HG03045 (cell line): ENCODE measurements around the gene FAM222B.
"Not testable (repeated sequence)": the region's sequence is repeated elsewhere in the genome, so short reads cannot be mapped to it uniquely, and the experiment has no call there.

Experiments
- ATAC-seq: cut with Tn5 transposase; IDR thresholded peaks from one replicate; pipeline ENCODE4 v1.9.1; 2021; ENCODE audit warnings: mild to moderate bottlenecking, moderate library complexity; ENCODE audit not compliant: unreplicated experiment

FAM222B gene

DNA sequence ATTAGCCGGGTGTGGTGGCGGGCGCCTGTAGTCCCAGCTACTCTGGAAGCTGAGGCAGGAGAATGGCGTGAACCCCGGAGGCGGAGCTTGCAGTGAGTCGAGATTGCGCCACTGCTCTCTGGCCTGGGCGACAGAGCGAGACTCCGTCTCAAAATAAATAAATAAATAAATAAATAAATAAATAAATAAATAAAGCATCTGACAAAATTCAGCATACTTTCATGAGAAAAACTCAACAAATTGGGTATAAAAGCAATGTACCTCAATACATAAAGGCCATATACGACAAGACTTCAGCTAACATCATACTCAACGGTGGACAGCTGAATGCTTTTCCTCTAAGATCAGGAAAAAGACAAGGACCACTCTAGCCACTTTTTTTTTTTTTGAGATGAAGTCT lies 63.0 kb downstream of the FAM222B start:
- ATAC-seq: not testable (repeated sequence)

DNA sequence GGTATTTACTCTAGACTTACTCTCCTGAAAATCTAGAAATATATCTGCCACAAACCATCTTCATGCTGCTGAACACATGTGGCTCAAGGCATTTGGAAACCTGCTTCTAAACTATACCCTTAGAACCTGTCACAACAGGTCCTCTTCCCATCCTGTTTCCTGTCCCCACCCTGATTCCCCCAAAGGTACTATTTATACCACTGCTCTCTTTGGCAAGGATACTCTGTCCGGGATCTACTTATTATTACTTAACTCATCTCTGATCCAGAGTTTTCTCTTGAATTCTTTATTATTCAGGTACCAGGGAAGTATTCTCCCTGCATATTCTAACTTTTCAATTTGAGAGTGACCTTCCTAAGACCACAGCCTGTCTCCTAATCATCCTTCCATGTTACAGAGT lies 65.4 kb downstream of the FAM222B start:
- ATAC-seq: no peak

DNA sequence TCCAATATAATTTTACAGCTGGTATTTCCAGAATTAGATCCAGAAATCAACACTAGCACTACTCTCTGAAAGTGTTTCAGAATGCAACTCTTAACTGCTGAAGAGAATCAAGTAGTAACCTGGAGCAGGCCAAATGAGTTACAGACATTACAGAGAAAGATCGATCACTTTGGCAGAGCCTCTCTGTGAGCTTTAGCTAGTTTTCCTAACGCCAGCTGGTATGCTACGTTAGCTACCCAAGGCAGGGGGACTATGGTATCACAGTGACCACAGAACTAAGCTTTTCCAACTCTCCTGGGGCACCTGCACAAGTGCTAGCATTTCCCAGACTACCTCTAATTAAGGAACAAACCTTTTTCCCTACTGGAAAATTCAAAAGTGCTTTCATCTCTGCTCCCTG lies 68.4 kb downstream of the FAM222B start:
- no peak for ATAC-seq

DNA sequence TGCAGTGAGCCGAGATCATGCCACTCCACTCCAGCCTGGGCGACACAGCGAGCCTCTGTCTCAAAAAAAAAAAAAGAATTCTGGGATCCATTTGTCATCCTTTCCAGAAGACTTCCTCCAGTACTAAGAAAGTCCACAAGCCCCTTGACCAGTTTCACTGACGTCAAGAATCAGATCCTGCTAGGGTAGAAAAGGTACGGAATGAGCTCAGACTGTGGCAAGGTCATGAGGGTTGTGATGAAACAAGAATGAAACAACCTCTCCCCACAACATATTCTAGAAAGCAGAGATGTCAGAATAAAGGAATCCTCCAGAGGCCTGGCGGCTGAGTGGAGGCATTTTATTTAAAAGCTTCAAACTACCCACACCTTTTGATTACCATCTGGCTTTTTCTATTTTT lies 68.9 kb downstream of the FAM222B start:
- no peak for ATAC-seq

GRCh38 chr17:28765038-28765437 lies 77.6 kb downstream of the FAM222B start:
- ATAC-seq: no peak

- no peak for ATAC-seq
Measured at GRCh38 chr17:28763804-28764266, 78.8 kb downstream of the FAM222B start.

DNA sequence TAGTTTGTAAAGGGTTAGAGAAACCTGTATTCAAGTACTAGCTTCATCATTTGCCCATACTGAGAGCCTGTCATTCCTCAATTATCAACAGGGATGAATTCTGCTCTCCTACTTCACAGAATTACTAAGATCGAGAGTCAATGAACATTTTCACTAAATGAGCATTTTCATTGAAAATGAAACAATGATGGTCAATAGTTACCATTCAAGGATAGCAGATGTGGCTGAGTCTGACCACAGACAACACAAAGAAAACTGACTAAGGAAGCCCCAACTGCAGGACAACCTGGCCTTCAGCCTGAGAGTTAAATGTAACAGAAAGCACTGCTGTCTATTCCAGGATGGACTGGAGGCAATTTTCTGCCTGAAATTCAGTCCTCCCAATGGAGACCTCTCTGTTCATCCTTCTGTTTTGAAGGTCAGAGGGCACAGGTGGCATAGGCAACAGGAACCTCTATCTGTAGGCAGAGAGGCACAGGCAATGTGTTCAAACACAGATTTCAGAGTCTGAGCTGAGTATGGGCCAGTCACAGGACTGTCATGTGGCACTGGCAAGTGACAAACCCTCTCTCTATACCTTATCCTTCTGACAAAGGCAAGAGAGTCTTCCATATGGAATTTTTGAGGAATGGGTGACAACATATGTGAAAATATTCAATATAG lies 79.3 kb downstream of the FAM222B start:
- ATAC-seq: no peak

DNA sequence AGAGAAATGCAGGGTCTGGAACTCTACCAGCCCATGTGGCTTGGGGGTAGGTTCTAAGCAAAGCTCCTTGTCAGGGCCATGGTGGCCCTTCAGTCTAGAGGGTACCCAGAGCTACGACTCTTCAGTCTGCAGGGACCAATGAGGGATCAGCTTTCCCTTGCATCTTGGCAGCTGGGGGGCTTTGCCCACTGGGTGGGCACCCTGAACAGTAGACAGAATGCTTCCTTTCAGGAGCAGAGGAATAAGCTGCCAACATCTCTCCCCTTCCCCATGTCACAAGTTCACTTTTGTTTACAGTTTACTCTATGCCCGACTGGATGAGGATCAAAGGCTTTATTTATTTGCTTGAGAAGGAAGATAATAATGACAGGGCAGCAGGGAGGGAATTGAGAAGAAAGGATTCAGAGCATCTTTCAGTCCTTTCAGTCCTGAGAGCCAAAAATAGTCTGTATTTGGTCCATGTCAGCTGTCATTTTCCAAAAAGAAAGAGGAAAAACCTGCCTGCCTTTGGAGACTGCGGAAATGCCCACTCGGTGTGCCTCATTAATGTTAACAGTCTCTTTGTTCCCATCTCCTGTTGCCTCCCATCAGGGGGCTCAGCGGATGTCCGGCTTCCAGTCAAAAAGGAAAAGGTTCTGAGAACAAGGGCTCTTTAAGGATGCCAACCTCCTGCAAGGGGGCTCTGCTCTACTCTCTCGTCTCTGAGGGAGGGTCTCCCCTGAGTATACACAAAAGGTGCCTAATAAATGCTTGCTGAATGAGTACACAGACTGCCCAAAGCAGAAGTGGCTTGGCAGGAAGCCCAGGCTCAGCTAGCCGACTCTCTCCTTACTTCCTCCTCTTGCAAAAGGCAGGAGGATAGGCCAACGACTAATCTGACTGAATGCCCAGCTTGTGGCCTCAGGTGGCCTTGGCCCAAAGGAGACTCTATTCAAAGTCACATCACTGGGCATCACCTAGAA lies 81.7 kb downstream of the FAM222B start:
- ATAC-seq: no peak

GRCh38 chr17:28759256-28759865 lies 83.2 kb downstream of the FAM222B start:
- no peak for ATAC-seq

DNA sequence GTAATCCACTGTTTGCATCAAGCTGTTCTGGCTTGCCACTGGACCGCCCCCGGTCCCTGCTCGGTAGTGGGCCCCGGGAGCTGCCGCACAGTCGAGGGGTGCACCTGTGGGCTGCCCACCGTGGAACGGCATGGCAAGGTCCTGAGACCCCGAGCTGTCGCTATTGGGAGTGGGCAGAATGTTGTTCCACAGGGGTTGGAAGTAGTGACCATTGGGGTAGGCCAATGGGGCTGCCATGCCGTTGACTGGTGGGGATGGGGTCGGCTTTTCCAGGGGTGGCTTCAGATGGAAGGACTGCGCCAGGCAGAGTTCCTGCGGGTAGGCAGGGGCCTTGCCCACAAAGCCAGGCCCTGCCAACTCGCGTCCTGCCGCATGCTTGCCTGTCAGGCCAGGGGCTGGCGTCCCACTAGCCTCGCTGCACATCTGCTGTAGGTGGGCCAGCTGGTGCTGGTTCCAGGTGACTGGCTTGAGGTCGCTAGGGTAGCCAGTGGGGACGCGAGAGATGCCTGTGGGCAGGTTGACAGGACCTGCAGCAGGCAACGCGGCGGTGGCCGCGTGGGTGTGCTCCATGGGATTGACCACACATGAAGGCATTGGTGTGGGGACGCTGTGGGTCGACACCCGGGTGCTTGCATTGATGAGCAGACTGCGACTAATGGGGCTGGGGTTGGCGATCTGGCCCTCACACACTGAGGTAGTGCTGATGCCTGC lies 84.0 kb downstream of the FAM222B start:
- no peak for ATAC-seq

DNA sequence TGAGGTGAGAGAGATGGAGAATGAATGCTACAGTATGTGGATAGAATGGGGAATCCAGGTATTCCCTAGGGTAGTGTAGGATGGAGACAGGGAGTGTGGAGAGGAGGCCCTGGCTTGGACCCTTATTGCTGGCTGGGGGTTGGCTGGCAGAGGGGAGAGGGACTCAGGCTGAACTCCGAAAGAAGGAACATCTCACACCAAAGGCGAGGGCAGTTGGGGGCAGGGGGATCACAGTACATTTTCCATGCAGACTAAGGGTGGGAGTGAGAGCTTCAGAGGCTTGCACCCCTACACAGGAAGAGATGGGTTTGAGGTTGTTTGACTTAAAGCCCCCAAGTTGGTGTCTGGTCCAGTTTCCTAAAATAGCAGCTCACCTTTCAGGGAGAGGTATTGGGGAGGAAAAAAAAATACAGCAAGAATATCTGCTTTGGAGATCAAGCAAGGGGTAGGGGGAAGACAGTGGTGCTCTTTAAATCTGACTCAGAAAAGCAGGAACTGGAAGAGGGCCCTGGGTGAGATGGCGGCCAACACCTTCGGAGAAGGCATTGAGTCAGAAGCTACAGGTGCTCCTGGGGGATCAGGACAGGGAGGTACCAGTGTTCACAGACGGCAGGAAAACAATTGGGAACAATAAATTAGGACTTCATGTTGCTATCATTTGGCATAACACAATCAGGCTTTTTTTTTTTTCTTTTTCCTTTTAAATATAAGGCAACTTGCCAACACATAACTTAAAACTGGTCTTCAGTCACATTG lies 86.4 kb downstream of the FAM222B start:
- ATAC-seq: no peak

DNA sequence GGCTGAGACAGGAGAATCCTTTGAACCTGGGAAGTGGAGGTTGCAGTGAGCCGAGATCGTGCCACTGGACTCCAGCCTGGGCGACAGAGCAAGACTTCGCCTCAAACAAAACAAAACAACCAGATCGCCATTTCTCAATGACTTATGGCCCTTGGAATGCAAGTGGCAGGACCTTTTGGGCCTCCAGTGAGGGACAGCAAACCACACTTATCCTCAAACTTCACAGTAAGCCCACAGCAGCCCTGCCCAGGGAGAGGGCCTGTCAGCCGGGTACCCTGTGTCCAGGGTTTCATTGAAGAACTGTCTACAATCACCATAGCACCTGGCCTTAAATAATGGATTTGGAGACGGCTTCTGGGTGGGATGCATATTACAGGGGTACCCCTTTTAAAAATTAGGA lies 87.1 kb downstream of the FAM222B start:
- ATAC-seq: no peak

GRCh38 chr17:28751600-28752366 lies 90.8 kb downstream of the FAM222B start:
- no peak for ATAC-seq

GRCh38 chr17:28750178-28751047 lies 92.2 kb downstream of the FAM222B start:
- ATAC-seq: peak; percentile 58

DNA sequence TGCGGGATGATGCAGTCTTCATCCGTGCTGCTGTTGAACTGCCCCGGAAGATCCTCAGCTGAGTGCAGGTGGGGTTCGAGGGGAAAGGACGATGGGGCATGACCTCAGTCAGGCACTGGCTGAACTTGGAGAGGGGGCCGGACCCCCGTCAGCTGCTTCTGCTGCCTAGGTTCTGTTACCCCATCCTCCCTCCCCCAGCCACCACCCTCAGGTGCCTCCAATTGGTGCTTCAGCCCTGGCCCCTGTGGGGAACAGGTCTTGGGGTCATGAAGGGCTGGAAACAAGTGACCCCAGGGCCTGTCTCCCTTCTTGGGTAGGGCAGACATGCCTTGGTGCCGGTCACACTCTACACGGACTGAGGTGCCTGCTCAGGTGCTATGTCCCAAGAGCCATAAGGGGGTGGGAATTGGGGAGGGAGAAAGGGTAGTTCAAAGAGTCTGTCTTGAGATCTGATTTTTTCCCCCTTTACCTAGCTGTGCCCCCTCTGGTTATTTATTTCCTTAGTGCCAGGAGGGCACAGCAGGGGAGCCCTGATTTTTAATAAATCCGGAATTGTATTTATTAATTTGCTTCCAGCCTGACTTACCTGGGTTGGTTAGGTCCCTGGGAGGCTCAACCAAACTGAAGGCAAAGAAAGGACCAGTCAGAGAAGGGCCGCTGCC lies 92.9 kb downstream of the FAM222B start:
- no peak for ATAC-seq

- no peak for ATAC-seq
Measured at GRCh38 chr17:28748852-28749515, 93.6 kb downstream of the FAM222B start.
